Gastroesophageal sphincter (tissue), 3 donors: ENCODE data around the gene MED25.

ENCODE experiments used
- CTCF ChIP-seq, 4 experiments: fragments of 200-600 bp in 2 of 4; fragments of 450-650 bp in 2 of 4; sonication (generic) in 1 of 4; IDR thresholded peaks; one replicate each; pipeline ENCODE4 v1.5.1; 2017 to 2019; ENCODE audit warnings: antibody characterized with exemption in 4 of 4, mild to moderate bottlenecking in 2 of 4, moderate library complexity in 2 of 4
- POLR2A ChIP-seq, 2 donors: fragments of 450-650 bp; IDR thresholded peaks; one replicate each; pipeline ENCODE4 v1.6.1; 2017; ENCODE audit warnings: antibody characterized with exemption in 2 of 2, mild to moderate bottlenecking in 2 of 2, moderate library complexity in 1 of 2

DNA sequence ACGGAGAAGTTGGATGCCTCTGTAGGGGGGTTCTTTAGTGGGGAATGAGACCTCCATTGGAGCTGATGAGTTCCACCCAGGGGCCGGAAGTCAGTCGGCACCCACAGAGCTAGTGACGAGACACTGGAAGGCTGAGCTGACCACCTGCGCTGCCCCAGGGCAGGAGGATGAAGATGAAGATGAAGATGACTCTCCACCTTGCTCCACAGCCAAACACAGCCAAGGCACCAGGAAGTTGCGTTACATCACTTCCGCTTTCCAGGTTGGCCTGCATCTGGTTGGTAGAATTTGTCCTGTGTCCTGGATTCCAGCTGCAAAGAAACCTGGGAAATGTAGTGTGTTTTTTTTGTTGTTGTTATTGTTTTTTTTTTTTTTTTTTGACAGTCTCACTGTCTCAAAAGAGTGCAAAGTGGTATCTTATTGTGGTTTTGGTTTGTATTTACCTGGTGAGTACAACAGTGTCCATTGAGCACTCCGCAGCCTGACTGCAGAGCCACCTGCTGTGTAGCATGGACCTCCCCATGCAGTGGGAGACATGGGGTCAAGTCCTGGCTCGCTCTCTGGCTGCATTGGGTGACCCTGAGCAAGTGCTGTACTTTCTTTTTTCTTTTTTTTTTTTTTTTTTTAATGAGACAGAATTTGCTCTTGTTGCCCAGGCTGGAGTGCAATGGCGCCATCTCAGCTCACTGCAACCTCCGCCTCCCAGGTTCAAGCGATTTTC, 61.3 kb downstream of the MED25 start:
- no peak for TF ChIP-seq CTCF (IDR thresholded peaks at IDR 0.05)
- no peak for TF ChIP-seq POLR2A (IDR thresholded peaks at IDR 0.05)
